Calu3 (cell line): ENCODE data around the gene GPR142. TPM values are rescaled to one million over a fixed set of nuclear protein-coding genes. Genes with fewer than 3 reads are reported as not detected.

ENCODE experiments used
- BruUV-seq: library from RNA; stranded (reverse); fragments of 400-500 nt; replicated peaks from 2 replicates; lab custom pipeline; 2021; lab: Mats Ljungman, UMichigan
- CTCF ChIA-PET: fragments of 300-600 bp; sonication (Branson Sonifier 250); formaldehyde crosslinking; loops from one replicate; lab custom pipeline; 2022; ENCODE audit warnings: antibody characterized with exemption; lab: Charles Lee
- DNase-seq: peaks from one replicate; pipeline ENCODE4 v3.0.0; 2022
- H3K27ac Mint-ChIP-seq: one replicate; pipeline ENCODE4 v1.8.0; 2022; ENCODE audit warnings: mixed read lengths; ENCODE audit not compliant: unreplicated experiment
- H3K27me3 Mint-ChIP-seq: one replicate; pipeline ENCODE4 v1.8.0; 2022; ENCODE audit warnings: mixed read lengths; ENCODE audit not compliant: unreplicated experiment
- H3K36me3 Mint-ChIP-seq: one replicate; pipeline ENCODE4 v1.8.0; 2022; ENCODE audit warnings: mild to moderate bottlenecking, moderate library complexity, mixed read lengths; ENCODE audit not compliant: insufficient read depth, unreplicated experiment
- H3K4me1 Mint-ChIP-seq: one replicate; pipeline ENCODE4 v1.8.0; 2022; ENCODE audit warnings: mild to moderate bottlenecking, low read depth, mixed read lengths; ENCODE audit not compliant: unreplicated experiment
- H3K4me3 Mint-ChIP-seq: one replicate; pipeline ENCODE4 v1.8.0; 2022; ENCODE audit warnings: mild to moderate bottlenecking, low read depth, moderate library complexity, mixed read lengths; ENCODE audit not compliant: unreplicated experiment
- H3K9me3 Mint-ChIP-seq: one replicate; pipeline ENCODE4 v1.8.0; 2022; ENCODE audit warnings: low read depth, mixed read lengths; ENCODE audit not compliant: unreplicated experiment
- intact Hi-C: fragments of 100-400 bp; cut with micrococcal nuclease; formaldehyde crosslinking; loops from one replicate; pipeline ENCODE4 v1.10.0; 2022; ENCODE audit not compliant: unreplicated experiment
- total RNA-seq: library from RNA; stranded (reverse); gene quantifications from 2 replicates; pipeline ENCODE4 v1.2.3, GENCODE V29; 2022
- TF ChIP-seq, protein P1 (sequence below): fragments of 200-600 bp; IDR thresholded peaks from one replicate; pipeline ENCODE4 v1.8.0; 2022; ENCODE audit warnings: antibody characterized with exemption; ENCODE audit not compliant: unreplicated experiment

GPR142 gene
- total RNA-seq, 1 experiment from 2014 or later: not detected

GRCh38 chr17:74390680-74391653 is 23.7 kb downstream of the GPR142 start:
- no peak for DNase-seq
- Mint-ChIP-seq H3K27me3 (peaks cover 27% of the 10 kb centered on the region), H3K9me3 (no peaks in the 10 kb centered on the region), H3K27ac (no peak overlapping the region), H3K36me3 (no peaks in the 10 kb centered on the region), H3K4me3 (no peak overlapping the region), H3K4me1 (peaks cover 15% of the 10 kb centered on the region)
- intact Hi-C loops: no loop called here
- CTCF ChIA-PET: interaction anchor here (0.7 to 0.8 kb wide), 2 partner anchors 22 to 131 kb away, joined by 4 read pairs; no protein-coding TSS in a partner anchor
- TF ChIP-seq, protein P1, sequence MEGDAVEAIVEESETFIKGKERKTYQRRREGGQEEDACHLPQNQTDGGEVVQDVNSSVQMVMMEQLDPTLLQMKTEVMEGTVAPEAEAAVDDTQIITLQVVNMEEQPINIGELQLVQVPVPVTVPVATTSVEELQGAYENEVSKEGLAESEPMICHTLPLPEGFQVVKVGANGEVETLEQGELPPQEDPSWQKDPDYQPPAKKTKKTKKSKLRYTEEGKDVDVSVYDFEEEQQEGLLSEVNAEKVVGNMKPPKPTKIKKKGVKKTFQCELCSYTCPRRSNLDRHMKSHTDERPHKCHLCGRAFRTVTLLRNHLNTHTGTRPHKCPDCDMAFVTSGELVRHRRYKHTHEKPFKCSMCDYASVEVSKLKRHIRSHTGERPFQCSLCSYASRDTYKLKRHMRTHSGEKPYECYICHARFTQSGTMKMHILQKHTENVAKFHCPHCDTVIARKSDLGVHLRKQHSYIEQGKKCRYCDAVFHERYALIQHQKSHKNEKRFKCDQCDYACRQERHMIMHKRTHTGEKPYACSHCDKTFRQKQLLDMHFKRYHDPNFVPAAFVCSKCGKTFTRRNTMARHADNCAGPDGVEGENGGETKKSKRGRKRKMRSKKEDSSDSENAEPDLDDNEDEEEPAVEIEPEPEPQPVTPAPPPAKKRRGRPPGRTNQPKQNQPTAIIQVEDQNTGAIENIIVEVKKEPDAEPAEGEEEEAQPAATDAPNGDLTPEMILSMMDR: no peak
- BruUV-seq: no TSS peak

GRCh38 chr17:74391771-74392170 is 24.5 kb downstream of the GPR142 start:
- TF ChIP-seq, protein P1: no peak
- Mint-ChIP-seq H3K36me3 (no peaks in the 10 kb centered on the region), H3K9me3 (no peaks in the 10 kb centered on the region), H3K27ac (no peak overlapping the region), H3K4me1 (peaks cover 15% of the 10 kb centered on the region), H3K27me3 (peaks cover 27% of the 10 kb centered on the region), H3K4me3 (no peak overlapping the region)
- CTCF ChIA-PET: interaction anchor here (0.8 kb wide), 1 partner anchor 23 kb away, joined by 4 read pairs; no protein-coding TSS in a partner anchor
- intact Hi-C loops: no loop called here
- no peak for DNase-seq
- no TSS peak for BruUV-seq

- no TSS peak for BruUV-seq
- DNase-seq: no peak
- intact Hi-C loops: no loop called here
- H3K4me3 Mint-ChIP-seq: no peak overlapping the region
- H3K27me3 Mint-ChIP-seq: peaks cover 27% of the 10 kb centered on the region
- H3K4me1 Mint-ChIP-seq: peaks cover 15% of the 10 kb centered on the region
- H3K27ac Mint-ChIP-seq: no peak overlapping the region
- TF ChIP-seq, protein P1: no peak
- H3K9me3 Mint-ChIP-seq: no peaks in the 10 kb centered on the region
- CTCF ChIA-PET: no interaction called here
- no peaks in the 10 kb centered on the region for H3K36me3 Mint-ChIP-seq
These were observed 25.5 kb downstream of the GPR142 start for GRCh38 chr17:74392848-74393247.

DNA sequence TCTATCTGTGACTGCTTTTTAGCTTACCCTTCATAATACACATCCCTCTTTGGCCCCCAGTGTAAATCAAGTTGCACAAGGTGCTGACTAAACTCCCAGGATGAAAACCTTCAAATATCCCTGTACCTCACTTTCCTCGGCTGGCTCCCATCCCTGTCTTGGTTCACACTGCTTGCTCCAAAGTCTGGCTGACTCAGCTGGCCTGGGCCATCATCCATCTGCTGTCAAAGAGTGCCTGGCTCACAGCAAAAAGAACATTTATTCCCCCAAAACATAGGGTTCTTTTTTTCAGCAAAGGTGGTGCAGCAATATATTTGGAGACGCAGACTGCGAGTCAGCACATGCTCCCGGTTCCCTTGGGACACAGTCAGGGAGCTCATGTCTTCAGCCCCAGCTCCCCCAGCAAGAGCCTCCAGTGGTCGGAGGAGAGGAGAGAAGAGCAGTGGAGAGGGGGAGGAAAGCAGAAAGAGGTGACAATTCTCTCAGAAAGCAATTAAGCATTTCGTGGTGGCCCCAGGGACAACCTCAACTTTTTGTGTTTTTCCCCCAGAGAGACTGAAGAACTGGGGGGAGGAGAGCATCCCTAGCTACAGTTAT is 26.1 kb downstream of the GPR142 start:
- no peak overlapping the region for H3K27ac Mint-ChIP-seq
- no peaks in the 10 kb centered on the region for H3K9me3 Mint-ChIP-seq
- CTCF ChIA-PET: no interaction called here

More for the DNA sequence above, 26.1 kb downstream of the GPR142 start:
- Mint-ChIP-seq H3K4me3 (no peak overlapping the region), H3K27me3 (peaks cover 26% of the 10 kb centered on the region), H3K36me3 (no peaks in the 10 kb centered on the region), H3K4me1 (peaks cover 15% of the 10 kb centered on the region)
- BruUV-seq: no TSS peak
- TF ChIP-seq, protein P1: no peak
- intact Hi-C loops: no loop called here
- no peak for DNase-seq
